Fibroblast of skin of left quadriceps (primary cell): ENCODE data around the gene CPT1C.
"Not testable (repeated sequence)": the region's sequence is repeated elsewhere in the genome, so short reads cannot be mapped to it uniquely, and the experiment has no call there.

Experiments used
- DNase-seq, 2 experiments: peaks; one replicate each; pipeline ENCODE4 v3.0.0-alpha.2; 2013; ENCODE audit warnings: low read depth in 2 of 2

The CPT1C gene

GRCh38 chr19:49704888-49705642 lies 14.1 kb downstream of the CPT1C start:
- no peak for DNase-seq

GRCh38 chr19:49705919-49706318 lies 15.0 kb downstream of the CPT1C start:
- no peak for DNase-seq

- no peak for DNase-seq
Measured at GRCh38 chr19:49710372-49710951, 19.5 kb downstream of the CPT1C start.

- no peak for DNase-seq
Measured at GRCh38 chr19:49712397-49712859, 21.5 kb downstream of the CPT1C start.

- no peak for DNase-seq
Measured at GRCh38 chr19:49713236-49713845, 22.4 kb downstream of the CPT1C start.

GRCh38 chr19:49716154-49716553 lies 25.2 kb downstream of the CPT1C start:
- no peak for DNase-seq

- DNase-seq, result no peak
Measured at GRCh38 chr19:49718511-49718910, 27.6 kb downstream of the CPT1C start.

- no peak for DNase-seq
Measured at GRCh38 chr19:49718991-49719390, 28.1 kb downstream of the CPT1C start.

GRCh38 chr19:49719420-49719819 lies 28.5 kb downstream of the CPT1C start:
- not testable (repeated sequence) for DNase-seq

- DNase-seq, result no peak
Measured at GRCh38 chr19:49727217-49728030, 36.5 kb downstream of the CPT1C start.

GRCh38 chr19:49730166-49730565 lies 39.2 kb downstream of the CPT1C start:
- no peak for DNase-seq

- DNase-seq, result no peak
Measured at GRCh38 chr19:49738268-49738667, 47.4 kb downstream of the CPT1C start.

- no peak for DNase-seq
Measured at GRCh38 chr19:49739098-49739497, 48.2 kb downstream of the CPT1C start.

GRCh38 chr19:49739933-49740332 lies 49.0 kb downstream of the CPT1C start:
- DNase-seq, result no peak

- DNase-seq, result no peak
Measured at GRCh38 chr19:49741210-49741844, 50.4 kb downstream of the CPT1C start.

- DNase-seq, result no peak
Measured at GRCh38 chr19:49744946-49745381, 54.0 kb downstream of the CPT1C start.

- DNase-seq, result no peak
Measured at GRCh38 chr19:49746206-49746958, 55.5 kb downstream of the CPT1C start.

- DNase-seq, result no peak
Measured at GRCh38 chr19:49749055-49749716, 58.3 kb downstream of the CPT1C start.

GRCh38 chr19:49749771-49750170 lies 58.9 kb downstream of the CPT1C start:
- DNase-seq, result no peak

GRCh38 chr19:49752701-49753100 lies 61.8 kb downstream of the CPT1C start:
- no peak for DNase-seq
